Right lobe of liver (tissue), 6 donors: ENCODE data around the gene CPM. TPM values are rescaled to one million over a fixed set of nuclear protein-coding genes. Genes with fewer than 3 reads are reported as not detected.
A peak's percentile ranks its signal among the peaks of the same experiment; 100 is the strongest.

Experiments used
- ATAC-seq, 4 donors: fragments of 200-7000 bp; cut with Tn5 transposase; one replicate each; pipeline ENCODE4 v1.9.1; 2020; ENCODE audit warnings: mild to moderate bottlenecking in 4 of 4, moderate library complexity in 4 of 4
- DNase-seq, 3 donors: peaks; one replicate each; pipeline ENCODE4 v3.0.0-alpha.2; 2020
- H3K27ac ChIP-seq, 3 donors: fragments of 200-600 bp; one replicate each; pipeline ENCODE4 v1.8.0; 2022
- H3K27me3 ChIP-seq, 2 donors: fragments of 200-600 bp; one replicate each; pipeline ENCODE4 v1.8.0; 2022
- H3K36me3 ChIP-seq, 4 donors: fragments of 200-600 bp; sonication (generic) in 1 of 4; one replicate each; pipeline versions ENCODE4 v1.5.1 to v1.8.0; 2017 to 2022; ENCODE audit warnings: control low read depth in 1 of 4
- H3K4me1 ChIP-seq, 4 donors: fragments of 200-600 bp; sonication (generic) in 1 of 4; one replicate each; pipeline versions ENCODE4 v1.5.1 to v1.8.0; 2017 to 2022; ENCODE audit warnings: control low read depth in 1 of 4
- H3K4me3 ChIP-seq, 3 donors: fragments of 200-600 bp; one replicate each; pipeline ENCODE4 v1.8.0; 2022
- H3K9me3 ChIP-seq, 4 donors: fragments of 200-600 bp; sonication (generic) in 1 of 4; one replicate each; pipeline versions ENCODE4 v1.5.1 to v1.8.0; 2017 to 2022; ENCODE audit warnings: control low read depth in 1 of 4
- CTCF ChIP-seq, 4 donors: fragments of 200-600 bp in 3 of 4; fragments of 450-650 bp in 1 of 4; IDR thresholded peaks; one replicate each; pipeline versions ENCODE4 v1.5.1 to v1.8.0; 2016 to 2022; ENCODE audit warnings: antibody characterized with exemption in 4 of 4, mild to moderate bottlenecking in 2 of 4
- POLR2A ChIP-seq: fragments of 450-650 bp; IDR thresholded peaks from one replicate; pipeline ENCODE4 v1.6.1; 2017; ENCODE audit warnings: antibody characterized with exemption, mild to moderate bottlenecking
- WGBS: methylation state at CpG from one replicate; pipeline ENCODE4 v1.1.6; 2018; ENCODE audit warnings: low coverage, low lambda C conversion rate; ENCODE audit not compliant: insufficient coverage; ENCODE audit errors: missing lambda C conversion rate; 5-methylcytosine and 5-hydroxymethylcytosine counted together
- intact Hi-C, 2 donors: fragments of 100-400 bp; cut with DNase I; formaldehyde crosslinking; loops; one replicate each; pipeline versions ENCODE4 v1.11.2 to v1.14.1; 2022
- total RNA-seq, 6 experiments: library from RNA; depleted of rRNA in 2 of 6; stranded (reverse); fragments of >200 nt in 2 of 6; fragmentation: NEBNext Ultra II Directional in 3 of 6; extraction: Animal tissue kit (Norgen Biotek cat#: 25700) in 3 of 6; gene quantifications; one replicate each; pipeline versions ENCODE4 v1.1.0 to v1.2.4, GENCODE V29; 2016 to 2023
- donor health status: DM: no; HTN: yes; CAD: no.
- donor health status: DM: no; HTN: no; CAD: no.
- donor health status: DM: no; HTN: no; CAD: no.
- donor health status: DM: no; HTN: yes; CAD: no.
- donor health status: DM: no; HTN: yes; CAD: no.

CPM gene
- total RNA-seq, 6 experiments from 2014 or later: 34.6 to 91.6 (median 50.0) TPM

DNA sequence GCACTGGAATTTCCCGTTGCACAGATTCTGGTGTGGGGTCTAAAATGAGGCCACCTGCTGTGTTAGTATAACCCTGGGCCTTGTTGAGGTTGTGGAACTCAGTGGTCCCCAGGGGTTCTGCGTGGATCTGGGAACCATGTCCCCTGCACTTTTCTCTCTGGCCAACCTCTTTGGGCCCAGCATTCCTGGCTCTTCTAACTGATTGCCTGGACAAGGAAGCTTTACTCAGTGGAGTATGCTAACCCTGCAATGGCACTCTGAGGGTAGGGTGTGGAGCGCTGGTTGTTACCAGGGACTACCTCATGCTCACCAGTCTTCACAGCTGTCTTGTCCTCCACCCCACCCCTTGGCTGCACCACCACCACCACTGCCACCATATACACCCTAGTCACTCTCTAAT, 39.2 kb downstream of the CPM start:
- H3K9me3 ChIP-seq: no peaks in the 10 kb centered on the region
- TF ChIP-seq CTCF (IDR thresholded peaks at IDR 0.05) (no peak), POLR2A (no peak)
- no peak for ATAC-seq
- H3K27me3 ChIP-seq: no peaks in the 10 kb centered on the region
- DNase-seq: no peak
- WGBS: no CpG with 5 or more reads among the region's 3 CpGs
- H3K4me1 ChIP-seq: peaks cover 0 to 32% (median 15%) of the 10 kb centered on the region in 4 donors
- H3K27ac ChIP-seq: no peak overlapping the region
- no peak overlapping the region for H3K4me3 ChIP-seq
- intact Hi-C loops: loop anchor here in 1 of 2 donors (5.0 kb wide), 1 partner anchor 179 kb away; no protein-coding TSS in a partner anchor
- H3K36me3 ChIP-seq: no peaks in the 10 kb centered on the region

- Histone ChIP-seq H3K27ac (no peak overlapping the region), H3K4me3 (no peak overlapping the region), H3K36me3 (no peaks in the 10 kb centered on the region), H3K9me3 (no peaks in the 10 kb centered on the region), H3K4me1 (peaks cover 0 to 26% (median 12%) of the 10 kb centered on the region in 4 donors), H3K27me3 (no peaks in the 10 kb centered on the region)
- intact Hi-C loops: loop anchor here in 1 of 2 donors (5.0 kb wide), 1 partner anchor 179 kb away; no protein-coding TSS in a partner anchor
- DNase-seq: no peak
- WGBS: no CpG with 5 or more reads among the region's 2 CpGs
- TF ChIP-seq CTCF (IDR thresholded peaks at IDR 0.05): no peak
- no peak for TF ChIP-seq POLR2A
- no peak for ATAC-seq
Measured at GRCh38 chr12:68893201-68893600, 39.8 kb downstream of the CPM start.

DNA sequence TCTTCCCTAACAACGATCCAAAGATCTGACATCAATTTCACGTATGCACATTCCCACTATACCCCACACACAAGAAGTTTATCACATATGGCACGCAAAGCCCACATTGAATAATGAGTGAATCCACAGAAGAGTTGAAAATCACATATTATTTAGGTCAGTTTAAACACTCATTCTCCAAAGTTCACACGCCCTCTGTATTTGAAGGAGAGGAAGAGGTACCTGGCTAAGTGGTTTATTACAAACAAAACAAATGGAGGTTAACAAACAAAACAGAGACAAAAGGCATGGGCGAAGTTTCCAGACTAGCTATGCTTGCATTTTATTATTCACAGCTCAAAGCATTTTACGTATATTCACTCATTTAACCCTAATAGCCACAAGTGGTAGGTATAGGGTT, 41.8 kb downstream of the CPM start:
- Histone ChIP-seq H3K4me3 (no peak overlapping the region), H3K36me3 (no peaks in the 10 kb centered on the region), H3K27ac (no peak overlapping the region), H3K9me3 (no peaks in the 10 kb centered on the region), H3K4me1 (peaks cover 0 to 9% (median 2%) of the 10 kb centered on the region in 4 donors), H3K27me3 (no peaks in the 10 kb centered on the region)
- ATAC-seq: no peak
- 89% methylated on average over 6 of the region's 6 CpGs for WGBS
- DNase-seq: no peak
- intact Hi-C loops: loop anchor here in 1 of 2 donors (5.0 kb wide), 1 partner anchor 181 kb away; no protein-coding TSS in a partner anchor
- no peak for TF ChIP-seq POLR2A
- TF ChIP-seq CTCF (IDR thresholded peaks at IDR 0.05): no peak

DNA sequence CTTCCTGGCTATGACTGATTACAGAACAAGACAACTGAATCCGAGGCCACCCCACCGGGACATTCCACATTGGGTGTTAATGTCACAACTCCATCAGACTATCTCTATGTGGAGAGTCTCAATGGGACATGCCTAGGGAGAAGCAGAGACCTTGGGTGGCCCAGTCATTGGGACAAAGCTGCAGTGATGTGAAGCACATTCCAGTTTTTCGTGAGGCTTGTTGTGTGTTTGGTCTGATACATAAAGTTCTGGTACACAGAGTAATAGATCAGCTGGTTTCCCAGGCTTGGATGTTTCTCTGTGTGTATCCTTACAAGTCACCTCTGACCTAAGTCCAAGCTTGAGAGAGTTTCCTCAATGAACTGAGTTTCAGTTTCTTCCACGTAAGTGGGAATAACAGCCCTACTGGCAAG, 42.3 kb downstream of the CPM start:
- Histone ChIP-seq H3K9me3 (no peaks in the 10 kb centered on the region), H3K4me3 (no peak overlapping the region), H3K27me3 (no peaks in the 10 kb centered on the region), H3K4me1 (peaks cover 0 to 5% (median 0%) of the 10 kb centered on the region in 4 donors), H3K36me3 (no peaks in the 10 kb centered on the region), H3K27ac (no peak overlapping the region)
- no peak for DNase-seq
- intact Hi-C loops: loop anchor here in 1 of 2 donors (5.0 kb wide), 1 partner anchor 182 kb away; no protein-coding TSS in a partner anchor
- ATAC-seq: peak in 3 of 4 donors; percentile 13 to 68 (median 22)
- 68% methylated on average over 3 of the region's 4 CpGs for WGBS
- TF ChIP-seq CTCF (IDR thresholded peaks at IDR 0.05): no peak
- no peak for TF ChIP-seq POLR2A

- peaks cover 0 to 4% (median 0%) of the 10 kb centered on the region in 4 donors for H3K4me1 ChIP-seq
- TF ChIP-seq CTCF (IDR thresholded peaks at IDR 0.05) (no peak), POLR2A (no peak)
- H3K4me3 ChIP-seq: no peak overlapping the region
- no peak for ATAC-seq
- H3K9me3 ChIP-seq: no peaks in the 10 kb centered on the region
- intact Hi-C loops: no loop called here
- H3K27me3 ChIP-seq: no peaks in the 10 kb centered on the region
- no peak overlapping the region for H3K27ac ChIP-seq
- H3K36me3 ChIP-seq: peaks cover 0 to 5% (median 0%) of the 10 kb centered on the region in 4 donors
- no peak for DNase-seq
Measured at GRCh38 chr12:68888243-68888642, 44.7 kb downstream of the CPM start.
